T-helper 1 cell (primary cell): ENCODE data around the gene AGFG2.

Experiments used
- DNase-seq, 5 donors: peaks; one replicate each; pipeline ENCODE4 v3.0.0-alpha.2; 2012 to 2020

The AGFG2 gene

DNA sequence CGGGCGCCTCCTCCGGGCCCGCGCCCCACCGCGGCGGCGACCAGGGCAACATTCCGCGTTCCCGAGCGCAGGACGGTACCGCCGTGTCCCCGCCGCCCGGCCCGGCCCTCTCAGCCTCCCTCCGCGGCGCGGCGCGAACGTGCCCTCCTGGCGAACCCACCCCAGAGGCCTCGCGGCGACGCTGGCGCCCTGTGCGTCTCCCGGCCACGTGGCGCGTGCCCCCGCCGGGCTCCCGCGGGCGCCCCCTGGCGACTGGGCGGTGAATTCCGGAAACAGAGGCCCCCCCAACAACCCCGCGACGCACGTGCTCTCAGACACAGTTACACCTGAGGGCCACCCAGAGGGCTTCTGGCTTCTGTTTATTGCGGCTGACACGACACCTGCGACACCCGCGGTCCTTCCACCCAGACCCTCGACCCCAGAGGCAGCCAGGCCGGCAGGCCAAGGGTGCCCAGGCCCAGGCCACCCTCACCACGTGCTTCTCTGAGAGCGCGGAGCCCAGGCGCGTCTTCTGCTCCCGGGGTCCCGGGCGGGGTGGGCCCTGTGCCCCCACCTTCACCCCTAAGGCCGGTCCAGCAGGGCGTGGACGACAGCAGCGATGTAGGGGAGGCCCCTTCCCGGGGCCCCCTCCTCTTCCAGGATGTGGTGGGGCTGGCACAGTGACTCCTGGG lies 34.8 kb downstream of the AGFG2 start, which contains the start of gene SAP25:
Gene SAP25 (minus strand): TSS at position 210 of the 671 bp plus-strand sequence. CDS start 158 bp downstream, at position 52.
- no peak for DNase-seq

DNA sequence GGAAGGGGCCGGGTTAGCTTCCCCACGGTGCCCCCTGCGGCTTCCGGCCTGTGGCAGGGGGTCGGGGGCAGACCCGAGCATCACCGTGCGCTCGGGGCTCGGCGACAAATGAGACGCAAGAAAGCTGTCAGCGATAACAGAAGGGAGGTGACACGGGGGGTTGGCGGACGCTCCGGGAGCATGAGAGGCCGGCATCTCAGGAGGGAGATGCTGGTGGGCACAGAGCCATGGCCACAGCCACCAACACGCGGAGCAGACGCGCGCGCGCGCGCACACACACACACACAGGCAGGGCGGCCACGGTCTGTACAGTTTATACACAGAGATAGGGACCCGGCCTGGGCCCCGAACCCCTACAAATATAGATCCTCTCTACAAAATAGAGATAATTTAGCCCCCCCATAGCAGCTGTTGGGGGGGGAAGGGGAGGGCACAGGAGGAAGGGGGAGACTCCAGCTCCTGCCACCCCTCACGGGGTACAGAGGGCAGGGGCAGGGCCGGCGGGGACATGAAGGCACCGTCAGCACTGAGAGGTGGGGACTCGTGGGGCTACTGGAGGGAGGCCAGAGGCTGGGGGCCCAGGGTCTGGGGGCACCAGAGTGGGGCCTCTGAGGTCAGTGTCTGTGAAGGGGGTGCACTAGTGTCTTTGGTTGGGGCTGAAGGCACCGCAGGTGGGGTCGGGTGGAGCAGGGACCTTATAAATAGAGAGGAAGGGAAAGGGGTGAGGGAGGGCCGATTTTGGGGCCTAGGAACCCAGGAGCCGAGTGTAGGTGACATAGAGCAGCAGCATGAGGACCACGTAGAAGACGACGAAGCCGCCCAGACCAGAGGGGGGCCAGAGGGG lies 35.6 kb downstream of the AGFG2 start:
- DNase-seq, result no peak

GRCh38 chr7:100575206-100575631 lies 36.2 kb downstream of the AGFG2 start:
- no peak for DNase-seq

DNA sequence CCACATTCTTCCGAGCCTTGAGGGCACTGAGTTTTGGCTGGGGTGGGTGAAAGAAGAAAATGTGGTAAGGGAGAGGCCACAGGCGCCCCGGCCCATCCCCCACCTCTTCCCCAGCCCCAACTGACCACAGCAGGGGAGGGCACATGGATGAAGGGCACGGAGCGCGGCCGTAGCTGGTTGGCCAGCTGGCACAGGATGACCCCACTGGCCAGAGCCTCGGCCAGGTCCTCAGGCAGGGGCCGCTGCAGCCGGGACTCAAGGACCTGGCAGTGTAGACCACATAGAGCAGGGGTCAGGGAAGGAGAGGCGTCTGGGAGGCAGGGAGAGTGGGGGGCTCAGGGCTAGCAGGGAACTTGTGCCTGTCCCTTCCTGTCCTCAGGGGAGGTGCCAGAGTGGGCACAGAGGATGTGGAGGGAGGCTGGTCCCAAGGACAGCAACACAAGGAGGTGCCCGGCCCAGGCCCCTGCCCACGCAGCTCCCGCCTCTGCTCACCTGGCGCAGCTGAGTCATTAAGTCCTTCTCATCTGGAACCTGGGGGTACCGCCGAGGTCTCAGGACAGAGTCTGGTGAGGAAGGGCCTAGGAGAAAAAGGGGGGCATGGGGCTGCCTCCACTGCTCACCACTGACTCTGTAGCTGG lies 36.9 kb downstream of the AGFG2 start:
- DNase-seq, result no peak

DNA sequence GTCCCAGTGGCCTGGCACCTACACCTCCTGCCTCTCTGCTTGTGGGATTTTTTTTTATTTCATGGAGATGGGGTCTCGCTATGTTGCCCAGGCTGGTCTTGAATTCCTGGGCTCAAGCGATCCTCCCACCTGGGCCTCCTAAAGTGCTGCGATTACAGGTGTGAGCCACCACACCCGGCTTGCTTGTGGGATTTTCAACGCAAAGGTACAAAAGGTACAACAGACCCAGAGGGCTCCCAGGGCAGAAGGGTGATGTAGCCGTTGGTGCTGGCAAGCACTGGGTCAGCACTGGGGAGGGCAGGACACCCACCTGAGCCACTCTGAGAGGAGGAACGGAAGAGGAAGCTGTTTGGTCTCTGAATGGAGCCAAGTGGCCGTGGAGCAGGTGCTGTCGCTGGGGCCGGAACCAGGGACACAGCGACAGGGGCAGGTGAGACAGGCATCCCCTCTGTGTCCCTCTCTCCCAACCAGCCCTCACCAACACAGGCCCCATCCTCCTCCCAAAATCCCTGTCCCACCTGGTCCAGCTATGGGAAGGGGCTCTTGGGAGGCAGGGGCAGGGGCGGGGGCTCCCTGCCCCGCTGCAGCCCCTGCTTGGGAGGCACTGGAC lies 37.5 kb downstream of the AGFG2 start:
- DNase-seq, result no peak

DNA sequence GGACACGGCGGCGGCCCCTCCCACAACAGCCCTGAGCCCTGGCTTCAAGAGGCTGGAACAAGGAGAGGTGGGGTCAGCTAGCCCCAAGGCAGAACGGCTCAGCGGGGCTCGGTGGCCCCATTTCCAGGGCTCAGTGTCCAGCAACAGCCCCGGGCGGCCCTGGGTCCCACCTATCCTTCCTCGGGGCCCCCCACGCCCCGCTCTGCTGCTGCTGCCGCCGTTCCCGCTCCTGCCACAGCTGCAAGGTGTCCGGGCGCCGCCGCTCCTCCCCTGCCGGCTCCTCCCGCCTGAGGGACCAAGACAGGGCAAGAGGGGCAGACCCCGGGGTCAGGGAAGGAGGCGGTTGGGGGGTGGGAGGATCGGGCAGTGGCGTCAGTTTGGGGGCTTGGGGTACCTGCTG lies 38.1 kb downstream of the AGFG2 start:
- DNase-seq, result no peak

DNA sequence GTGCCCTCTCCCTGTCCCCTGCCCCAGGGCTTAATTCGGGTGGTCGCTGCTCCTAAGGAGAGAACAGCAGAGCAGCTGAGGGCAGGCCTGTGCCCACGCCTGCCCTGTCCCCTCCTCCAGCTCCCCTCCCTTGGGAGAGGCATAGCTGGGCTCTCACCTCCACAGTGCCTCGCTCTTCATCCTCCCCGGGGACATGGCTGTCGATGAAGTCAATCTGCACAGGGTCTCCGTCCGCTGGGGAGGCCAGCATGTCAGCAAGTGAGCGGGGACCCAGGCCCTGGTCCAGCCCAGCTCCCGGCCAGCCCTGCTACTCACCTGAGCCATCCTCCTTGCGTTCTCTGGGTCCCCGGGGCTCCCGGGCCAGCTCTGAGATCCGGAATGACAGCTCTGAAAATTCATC lies 38.5 kb downstream of the AGFG2 start:
- DNase-seq, result no peak

DNA sequence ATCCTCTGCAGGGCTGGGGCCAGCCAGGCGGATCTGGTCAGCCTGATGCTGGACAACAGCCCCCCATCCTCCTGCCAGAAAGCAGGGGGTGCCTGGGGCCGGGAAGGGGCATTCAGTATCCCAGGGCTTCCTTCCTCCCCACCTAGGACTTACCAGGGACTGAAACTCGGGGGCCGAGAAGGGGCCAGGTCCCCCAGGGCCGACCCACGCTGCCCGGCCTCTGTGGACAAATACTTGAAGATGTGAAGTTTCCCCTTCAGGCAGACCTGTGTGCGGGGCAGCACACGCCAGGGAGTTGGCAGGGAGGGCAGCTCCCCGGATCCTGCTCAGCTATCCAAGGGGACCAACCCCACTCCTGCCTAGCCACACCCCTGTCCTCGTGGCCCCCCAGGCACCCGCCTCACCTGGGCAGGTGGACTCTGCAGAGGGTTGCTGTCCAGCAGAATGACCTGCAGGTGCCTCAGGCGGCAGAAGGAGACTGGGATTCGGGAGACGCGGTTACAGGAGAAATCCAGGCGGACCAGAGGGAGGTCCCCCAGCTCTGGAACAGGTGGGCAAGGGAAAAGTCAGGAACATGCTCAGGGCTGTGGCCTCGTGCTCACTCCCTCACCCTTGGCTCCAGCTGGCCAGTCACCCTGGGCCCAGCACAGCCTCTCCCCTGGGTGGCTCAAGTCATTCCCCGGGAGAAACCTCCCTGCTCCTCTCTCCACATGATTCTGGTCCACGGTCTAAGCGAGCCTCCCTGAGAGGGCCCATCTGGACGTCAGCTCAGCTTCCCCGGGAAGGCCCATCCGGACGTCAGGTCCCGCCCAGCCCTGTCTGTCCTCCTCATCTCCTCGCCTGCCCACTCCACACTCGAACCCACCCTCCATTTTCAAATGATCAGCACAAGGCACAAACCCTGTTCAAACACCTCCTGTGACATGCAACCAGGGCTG lies 39.5 kb downstream of the AGFG2 start:
- no peak for DNase-seq

DNA sequence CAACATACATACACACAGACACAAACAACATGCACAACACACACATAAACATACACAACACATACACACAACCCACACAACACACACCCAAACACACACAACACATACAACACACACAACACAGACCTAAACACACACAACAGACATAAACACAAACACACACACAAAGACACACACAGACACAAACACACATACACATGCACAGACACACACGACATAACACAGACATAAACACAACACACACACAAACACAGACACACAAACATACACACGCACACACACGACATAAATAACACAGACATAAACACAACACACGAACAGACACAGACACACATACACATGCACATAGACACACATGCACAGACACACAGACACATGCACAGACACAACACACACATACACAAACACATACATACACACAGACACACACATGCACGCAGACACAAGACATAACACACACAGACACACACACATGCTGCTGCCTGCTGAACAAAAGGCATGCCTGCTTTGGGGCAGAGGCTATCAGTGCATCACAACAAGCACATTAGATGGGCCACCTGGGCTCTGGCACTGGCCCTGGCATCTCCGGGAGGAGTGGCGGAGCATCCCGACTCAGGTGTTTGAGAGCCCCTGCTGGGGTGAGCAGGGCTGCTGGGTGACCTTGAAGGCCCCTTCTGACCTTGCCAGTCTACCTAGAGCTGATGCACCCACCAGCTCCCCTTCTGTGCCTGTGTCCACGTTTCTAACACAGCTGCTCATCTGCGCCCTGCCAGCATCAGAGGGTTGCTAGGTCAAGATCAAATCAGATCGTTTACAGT lies 41.7 kb downstream of the AGFG2 start:
- no peak for DNase-seq

DNA sequence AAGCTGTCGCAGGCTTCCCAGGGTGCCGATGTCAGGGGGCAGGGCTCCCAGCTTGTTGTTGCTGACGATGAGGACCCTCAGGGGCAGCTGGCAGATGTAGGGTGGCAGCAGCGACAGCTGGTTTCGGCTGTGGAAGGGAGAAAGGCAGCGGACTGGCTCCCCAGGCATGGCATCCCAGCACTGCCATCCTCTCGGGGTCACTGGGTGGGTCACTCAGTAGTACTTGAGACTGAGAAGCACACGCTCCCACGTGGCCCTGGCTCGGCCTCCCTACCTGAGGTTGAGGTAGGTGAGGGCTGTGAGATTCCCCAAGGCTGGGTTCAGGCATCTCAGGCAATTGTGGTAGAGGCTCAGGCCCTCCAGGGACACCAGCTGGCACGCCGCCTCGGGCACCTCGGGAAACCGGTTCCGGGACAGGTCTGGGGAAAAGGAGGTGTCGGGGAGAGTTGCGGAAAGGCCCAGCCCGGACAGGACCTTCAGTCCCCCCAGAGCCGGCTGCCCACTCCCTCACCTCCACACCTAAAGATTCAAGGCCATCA lies 43.1 kb downstream of the AGFG2 start:
- DNase-seq, result no peak

GRCh38 chr7:100582650-100583049 lies 43.6 kb downstream of the AGFG2 start:
- DNase-seq, result no peak

- DNase-seq, result peak in 4 of 5 donors; percentile 38 to 84 (median 51)
Measured at GRCh38 chr7:100583132-100584053, 44.4 kb downstream of the AGFG2 start.

DNA sequence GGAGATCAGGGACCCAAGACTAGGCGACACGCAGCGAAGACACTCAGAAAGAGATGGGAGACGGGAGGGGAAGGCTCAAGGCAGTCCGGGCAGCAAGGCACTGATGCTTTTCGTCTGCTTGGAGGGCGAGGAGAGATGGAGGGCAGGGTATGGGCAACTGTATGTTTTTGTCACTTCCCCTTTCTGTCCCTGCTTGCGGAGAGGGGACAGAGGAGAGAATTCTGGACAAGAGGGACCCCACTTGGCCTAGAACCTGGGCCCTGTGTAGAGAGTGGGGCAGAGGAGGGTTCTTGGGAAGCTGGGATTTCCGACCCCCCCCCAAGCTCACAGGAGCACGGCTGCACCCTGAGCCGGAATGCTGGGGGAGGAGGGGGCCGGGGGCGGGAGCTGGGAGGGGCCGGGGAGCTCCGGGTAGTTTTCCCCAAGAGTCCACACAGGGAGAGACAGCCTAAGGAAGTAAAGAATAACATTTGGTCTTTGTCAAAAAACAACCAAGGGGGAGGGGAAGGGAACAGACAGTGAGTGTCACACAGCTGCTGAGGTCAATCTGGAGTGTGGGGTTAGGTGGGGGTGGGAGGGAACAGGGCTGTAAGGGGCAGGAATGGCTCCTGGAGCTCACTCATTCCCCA lies 45.2 kb downstream of the AGFG2 start:
- no peak for DNase-seq

DNA sequence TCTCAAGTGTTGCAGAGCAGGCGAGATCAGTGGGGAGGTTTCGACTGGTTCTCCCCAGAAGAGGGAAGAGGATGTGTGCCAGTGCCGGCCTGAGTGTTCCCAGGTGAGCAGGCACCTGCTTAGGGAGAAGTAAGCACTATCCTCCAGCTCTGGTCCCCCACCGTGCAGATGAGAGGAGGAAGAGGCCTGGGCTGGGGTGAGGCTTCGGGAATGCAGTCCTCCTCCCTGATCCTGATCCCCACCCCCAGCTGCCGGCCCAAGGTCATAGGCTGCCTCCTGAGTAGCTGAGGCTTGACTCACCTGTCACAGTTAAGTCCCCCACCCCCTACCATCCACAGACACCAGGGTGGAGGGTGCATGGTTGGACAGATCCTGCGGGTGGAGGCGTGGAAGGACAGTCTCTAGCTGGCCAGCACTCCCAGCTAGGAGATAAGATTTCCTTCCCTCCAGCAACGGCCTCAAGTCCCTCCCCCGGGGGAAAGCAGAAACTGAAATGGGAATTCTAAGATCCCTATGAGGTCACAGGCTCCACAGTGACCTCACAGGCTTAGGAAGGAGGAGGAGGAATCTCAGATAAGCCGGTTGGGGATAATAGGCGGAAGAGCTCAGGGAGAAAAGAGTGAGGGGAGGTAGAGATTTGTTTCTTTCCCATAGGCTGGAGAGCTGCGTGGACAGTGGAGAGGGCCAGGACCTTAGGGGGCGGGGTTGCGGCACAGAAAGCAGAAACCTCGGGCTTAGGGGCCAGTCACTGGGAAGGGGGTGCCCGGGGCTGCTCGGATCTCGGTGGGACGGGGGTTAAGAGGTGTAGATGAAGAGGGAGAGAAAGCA lies 45.9 kb downstream of the AGFG2 start:
- DNase-seq, result no peak

GRCh38 chr7:100585511-100586265 lies 46.7 kb downstream of the AGFG2 start, which contains the start of gene LRCH4:
LRCH4 (minus strand) TSS chr7:100586129; CDS start chr7:100586100, 29 bp downstream.
- DNase-seq, result peak in 4 of 5 donors; percentile 53 to 69 (median 62)

GRCh38 chr7:100586266-100587025 lies 47.4 kb downstream of the AGFG2 start, which contains the start of gene FBXO24:
FBXO24 (plus strand) TSS chr7:100586328; CDS start chr7:100586626, 298 bp downstream.
- peak; percentile 98 to 100 (median 99) for DNase-seq
